HG02840 (cell line): Measurements from ENCODE around the gene KIF13A.
"Not testable (repeated sequence)": the region's sequence is repeated elsewhere in the genome, so short reads cannot be mapped to it uniquely, and the experiment has no call there.

Experiments
- ATAC-seq: cut with Tn5 transposase; IDR thresholded peaks from one replicate; pipeline ENCODE4 v1.9.1; 2021; ENCODE audit warnings: mild to moderate bottlenecking, moderate library complexity, moderate number of reproducible peaks; ENCODE audit not compliant: unreplicated experiment, low FRiP score

The KIF13A gene

DNA sequence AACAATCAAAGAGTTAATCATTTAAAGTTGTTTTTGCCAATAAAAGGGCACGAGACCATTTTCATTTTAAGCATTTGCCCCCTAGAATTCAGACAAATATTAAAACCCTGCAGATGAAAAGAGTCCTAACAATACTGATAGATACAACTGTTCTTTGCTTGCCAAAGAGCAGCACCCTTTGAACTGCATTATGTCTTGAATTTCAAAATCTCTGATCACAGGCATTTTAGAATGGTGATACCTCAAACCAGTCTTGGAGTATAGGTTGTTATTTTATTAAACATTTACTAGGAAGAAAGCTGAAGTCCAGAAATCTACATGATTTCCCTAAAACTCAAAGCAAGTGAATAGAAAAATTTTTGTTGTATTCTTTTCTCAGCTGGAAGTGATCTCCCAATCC, 108.7 kb downstream of the KIF13A start:
- no peak for ATAC-seq

DNA sequence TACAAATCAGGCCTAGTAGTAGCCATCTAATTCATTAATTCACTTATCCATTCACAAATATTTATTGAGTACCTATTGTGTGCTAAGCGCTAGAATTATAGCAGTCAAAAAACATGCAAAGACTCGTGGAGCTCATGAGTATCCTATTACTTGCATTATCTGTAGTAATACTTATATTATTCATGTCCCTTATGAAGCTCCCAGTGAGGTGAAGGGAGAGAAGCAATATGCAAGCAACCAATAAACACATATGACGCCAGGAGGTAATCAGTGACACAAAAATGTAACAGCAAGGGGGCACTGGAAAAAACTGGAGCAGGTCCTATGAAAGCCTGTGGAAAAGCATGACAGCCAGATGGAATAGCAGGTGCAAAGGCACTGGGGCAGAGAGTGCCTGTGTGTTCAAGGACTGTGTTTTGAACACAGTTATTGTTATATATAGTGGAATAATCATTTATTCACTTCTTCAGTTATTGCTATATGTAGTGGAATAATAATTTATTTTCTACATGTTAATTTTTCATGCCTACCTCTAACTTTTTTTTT, 109.5 kb downstream of the KIF13A start:
- ATAC-seq: no peak

DNA sequence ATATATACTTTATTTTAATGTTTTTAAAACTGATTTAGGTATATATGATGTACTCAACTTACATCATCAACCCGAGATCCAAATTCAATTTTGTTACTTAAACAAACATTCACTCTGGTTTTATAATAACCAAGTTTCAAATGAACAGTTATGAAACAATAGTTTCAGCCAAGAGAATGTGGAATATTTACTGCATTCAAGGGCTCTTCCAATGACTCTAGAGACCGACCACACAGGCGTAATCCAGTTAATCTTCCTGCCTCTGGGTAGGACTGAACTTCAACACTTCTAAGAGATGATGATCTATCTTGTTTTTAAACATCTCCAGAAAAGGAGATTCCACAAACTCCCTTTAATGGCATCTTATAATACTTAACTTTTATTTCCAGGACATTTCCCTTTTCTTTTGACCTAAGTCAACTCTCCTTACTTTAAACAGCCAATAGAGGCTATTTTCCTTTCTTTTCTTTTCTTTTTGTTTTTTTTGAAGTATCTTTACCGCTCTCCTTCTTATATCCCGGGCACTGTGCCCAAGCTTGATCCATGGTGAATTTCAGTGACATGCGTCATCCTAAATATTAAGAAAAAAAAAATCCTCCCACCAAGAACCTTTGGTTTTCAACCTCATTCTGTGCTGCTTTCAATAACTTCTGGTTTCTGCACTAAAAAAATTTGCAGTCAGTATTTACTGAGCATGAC, 110.1 kb downstream of the KIF13A start:
- ATAC-seq: no peak

DNA sequence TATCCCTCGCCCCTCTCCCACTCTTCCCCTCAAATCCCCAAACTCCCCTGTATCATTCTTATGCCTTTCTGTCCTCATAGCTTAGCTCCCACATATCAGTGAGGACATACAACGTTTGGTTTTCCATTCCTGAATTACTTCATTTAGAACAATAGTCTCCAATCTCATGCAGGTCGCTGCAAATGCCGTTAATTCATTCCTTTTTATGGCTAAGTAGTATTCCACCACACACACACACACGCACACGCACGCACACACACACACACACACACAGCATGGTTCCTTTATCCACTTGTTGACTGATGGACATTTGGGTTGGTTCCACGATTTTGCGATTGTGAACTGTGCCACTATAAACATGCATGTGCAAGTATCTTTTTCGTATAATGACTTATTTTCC, 112.7 kb downstream of the KIF13A start:
- no peak for ATAC-seq

DNA sequence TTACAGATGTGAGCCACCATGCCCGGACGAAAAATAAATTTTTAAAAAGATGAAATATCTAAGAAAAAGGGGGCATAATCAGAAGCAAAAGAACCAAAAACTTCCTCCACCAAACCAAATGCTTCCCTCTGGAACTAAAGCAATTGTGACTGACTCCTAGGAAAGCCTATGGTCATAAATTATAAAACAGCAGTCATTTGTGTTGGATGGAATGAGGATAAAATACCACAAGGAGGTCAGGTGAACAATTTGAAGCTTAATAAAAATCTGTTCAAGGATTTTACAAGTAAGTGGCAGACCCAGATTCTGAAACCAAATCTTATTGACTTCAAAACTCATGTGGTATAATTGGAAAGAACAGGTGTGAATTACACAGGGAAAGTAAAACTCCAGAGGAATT, 114.5 kb downstream of the KIF13A start:
- ATAC-seq: no peak

DNA sequence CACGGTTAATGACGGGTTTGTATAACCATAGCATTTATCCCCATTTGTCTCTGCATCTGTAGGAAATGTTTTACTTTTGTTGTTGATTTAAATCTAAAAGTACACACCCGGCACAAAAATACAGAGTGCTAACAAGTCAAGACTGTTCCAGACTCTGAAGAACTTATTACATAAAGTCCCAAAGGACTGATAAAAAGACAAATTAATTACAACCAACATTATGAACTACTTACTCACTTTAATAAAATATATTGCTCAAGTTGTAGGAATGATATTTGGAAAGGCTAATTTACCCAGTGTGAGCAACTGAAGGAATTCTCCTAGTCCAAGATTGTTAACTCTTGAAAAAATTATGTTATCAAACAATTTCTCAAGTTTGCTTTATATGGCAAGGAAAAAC, 115.6 kb downstream of the KIF13A start:
- no peak for ATAC-seq

DNA sequence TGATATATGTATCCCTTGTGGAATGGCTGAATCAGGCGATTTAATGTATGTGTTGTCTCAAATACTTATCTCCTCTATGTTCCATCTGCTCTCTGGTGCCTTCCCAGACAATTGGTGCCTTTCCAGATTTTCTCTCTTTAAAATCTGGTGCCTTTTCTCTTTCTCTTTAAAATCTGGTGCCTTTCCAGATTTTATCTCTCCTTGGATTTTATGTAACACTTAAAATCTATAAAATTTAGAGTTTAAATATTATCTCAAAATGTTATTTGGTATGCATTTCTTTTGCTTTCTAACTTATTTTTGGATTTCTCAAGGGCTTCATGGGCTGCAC, 116.3 kb downstream of the KIF13A start:
- no peak for ATAC-seq

DNA sequence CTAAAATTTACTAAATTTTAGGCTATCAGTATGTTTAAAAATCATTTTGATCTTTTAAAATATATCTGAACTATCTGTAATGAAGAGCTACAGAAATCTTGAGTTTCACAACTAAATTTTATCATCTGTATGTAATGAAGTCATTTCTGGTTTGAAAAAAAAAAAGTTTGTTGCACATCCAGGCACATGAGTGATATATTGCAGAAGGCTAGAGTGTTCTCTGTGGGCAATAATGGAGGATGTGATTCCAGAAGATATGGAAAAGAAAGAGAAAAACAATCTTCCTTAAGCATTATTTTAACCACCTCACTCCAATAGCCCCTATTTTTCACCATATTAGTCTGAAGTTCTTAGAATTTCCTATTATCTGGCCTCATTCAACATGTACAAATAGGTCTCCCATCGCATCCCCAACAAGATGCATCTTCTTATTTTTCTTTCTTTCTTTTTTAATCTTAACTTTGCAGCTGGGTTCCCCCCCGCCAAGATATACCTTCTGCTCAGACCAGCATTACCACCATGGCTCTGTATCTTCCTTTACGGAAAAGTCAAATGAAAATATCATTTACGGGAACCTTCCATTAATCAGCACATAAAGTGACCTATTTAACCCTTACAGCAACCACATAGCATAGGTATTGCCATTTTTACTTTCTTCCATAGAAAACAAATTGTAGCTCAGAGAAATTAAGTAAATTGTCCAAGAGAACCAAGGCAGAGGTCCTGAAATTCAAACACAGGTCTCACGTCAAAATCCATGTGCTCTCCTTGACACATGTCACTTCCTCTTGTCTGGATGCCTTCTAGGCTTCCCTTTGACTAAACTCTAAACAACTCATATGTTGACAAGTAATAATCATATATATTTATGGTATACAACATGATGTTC, 116.9 kb downstream of the KIF13A start:
- ATAC-seq: no peak

DNA sequence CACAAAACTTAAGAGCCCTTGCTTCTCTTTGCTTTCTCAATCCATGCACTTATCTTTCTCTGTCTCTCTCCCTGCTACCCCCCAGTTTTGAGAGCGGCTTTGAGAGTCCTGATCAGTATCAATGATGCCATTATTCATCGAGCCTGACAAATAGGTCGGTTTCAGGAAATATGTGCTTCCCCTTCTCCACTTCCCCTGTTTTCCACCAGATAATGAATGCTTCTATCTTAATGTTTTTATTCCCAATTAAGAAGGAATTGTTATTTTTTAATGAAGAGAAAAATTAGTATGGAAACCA, 117.7 kb downstream of the KIF13A start:
- ATAC-seq: no peak

DNA sequence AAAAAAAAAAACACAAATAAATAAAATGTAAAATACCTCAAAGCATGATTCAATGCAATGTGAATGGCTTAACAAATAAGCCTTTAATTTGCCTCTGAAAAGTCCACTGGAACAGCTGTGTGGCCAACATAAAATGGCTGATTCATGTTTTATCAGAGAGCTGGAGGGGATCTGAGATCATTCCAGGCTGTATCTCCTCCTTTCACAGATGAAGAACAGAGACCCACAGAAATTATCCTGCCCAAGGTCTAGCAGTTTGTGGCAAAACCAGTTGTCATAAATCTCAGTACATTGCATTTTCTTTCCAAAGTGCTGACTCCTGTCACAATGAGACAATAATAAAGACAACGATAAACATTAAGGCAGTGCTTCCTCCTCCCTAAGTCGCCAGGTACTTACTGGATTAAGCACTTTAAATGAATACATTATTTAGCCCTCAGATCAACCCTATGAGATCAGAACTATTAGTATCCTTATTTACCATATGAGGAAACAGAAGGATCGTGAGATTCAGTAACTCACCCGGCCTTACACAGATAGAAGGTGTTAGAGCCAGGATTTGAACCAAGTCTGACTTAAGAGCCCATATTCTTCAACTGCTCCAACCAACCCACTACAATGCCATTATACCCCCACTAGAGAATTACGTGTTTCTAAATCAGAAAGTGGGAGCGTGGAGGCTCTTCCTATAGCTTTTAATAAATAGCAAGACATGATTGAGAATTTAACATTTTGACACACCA, 118.3 kb downstream of the KIF13A start:
- no peak for ATAC-seq

DNA sequence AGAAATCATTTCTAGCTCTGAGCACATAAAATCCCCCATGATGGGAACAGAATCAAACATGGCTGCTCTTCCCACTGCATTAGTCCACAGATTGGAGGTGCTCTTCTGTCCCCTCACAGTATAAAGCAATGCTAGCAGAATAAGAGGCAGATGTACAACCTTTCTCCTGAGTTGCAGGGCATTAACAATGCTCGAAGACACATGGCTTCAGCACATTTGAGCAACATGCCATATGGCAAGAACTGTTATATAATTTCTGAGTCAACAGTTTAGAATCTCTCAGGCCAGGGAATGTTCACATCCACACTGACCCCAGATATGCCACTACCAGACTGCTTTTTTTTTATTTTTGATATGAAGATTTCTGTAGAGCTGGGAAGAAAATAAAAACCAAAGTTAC, 119.6 kb downstream of the KIF13A start:
- no peak for ATAC-seq

DNA sequence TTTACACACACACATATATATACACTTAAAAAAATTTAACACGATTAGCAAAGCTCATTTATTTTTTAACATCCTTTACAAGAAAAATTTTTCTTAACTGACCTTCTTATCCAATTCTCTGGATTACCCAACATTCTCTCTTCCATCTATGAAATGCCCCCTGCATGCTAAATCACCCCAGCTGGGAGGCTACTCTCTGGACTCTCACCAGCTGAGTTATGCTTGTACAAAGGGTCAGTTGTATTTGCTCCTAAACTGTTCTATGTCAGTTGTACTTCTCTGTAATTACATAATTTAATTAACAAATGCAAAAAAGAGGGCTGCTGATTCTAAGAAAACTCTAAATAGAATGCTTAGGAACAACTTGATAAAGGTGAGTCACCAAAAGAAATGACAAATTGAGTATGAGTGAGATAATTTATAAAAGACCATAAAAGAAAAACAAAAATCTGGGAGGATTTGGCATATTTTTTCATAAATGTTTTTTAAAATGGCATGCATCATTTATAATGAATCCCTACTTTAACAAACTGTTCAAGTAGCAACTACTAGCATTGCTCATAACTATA, 120.5 kb downstream of the KIF13A start:
- ATAC-seq: no peak

DNA sequence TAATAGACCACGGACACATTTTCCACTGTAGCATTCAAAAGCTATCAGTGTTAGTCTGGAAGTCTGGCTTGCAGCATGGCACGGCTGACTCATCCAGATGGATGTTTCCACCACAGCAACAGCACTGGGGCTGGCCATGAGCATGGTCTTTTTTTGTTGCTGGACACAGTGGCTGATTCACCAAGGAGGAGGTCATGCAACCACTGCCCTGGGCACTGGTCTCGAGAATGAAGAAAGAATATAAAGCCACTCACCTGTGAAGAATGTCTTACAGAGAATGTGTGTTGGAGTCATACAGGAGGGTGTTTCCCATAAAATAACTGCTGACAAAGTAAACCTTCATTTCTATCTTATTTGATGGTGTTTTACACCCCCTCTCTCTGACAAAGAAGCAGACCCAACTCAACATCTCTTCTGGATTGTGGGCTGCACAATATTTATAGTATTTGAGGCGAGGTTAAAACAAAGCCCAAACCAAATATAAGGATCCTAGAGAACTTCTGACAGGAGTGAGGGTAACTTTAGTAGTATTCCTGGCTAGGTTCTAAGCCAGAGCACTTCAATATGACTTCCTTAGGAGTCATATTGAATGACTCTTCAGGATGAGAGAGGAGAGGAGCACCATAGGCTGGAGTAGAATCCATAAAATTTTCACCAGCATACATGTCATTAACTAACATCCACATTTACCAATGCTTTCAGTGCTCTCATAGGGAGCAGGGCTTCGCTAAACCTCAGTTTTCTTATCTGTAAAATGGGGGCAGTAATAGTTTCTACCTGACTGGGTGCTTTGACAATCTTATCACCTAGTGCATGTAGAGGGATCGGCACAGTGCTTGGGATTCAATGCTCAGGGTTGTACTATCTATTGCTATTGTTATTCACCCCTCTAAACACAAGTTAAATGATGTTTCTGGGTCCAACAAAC, 121.4 kb downstream of the KIF13A start:
- no peak for ATAC-seq

DNA sequence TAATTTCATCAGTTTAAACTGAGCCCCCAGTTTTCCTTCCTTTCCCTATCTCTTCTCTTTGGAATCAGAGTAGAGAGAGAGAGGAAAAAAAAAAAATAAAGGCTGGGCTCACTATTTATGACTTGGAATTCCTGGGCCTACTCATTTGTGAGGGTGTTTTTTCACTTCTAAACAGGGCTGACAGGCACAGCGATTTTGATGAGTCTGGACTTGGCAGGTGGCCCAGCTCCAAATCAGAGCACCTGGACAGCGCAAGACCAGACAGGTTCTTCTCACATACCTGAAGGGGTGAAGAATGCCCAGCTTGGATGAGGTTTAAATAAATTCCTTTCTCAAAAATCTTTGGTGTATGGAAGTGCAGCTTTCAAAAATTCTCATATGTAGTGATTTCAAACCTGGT, 122.2 kb downstream of the KIF13A start:
- no peak for ATAC-seq

DNA sequence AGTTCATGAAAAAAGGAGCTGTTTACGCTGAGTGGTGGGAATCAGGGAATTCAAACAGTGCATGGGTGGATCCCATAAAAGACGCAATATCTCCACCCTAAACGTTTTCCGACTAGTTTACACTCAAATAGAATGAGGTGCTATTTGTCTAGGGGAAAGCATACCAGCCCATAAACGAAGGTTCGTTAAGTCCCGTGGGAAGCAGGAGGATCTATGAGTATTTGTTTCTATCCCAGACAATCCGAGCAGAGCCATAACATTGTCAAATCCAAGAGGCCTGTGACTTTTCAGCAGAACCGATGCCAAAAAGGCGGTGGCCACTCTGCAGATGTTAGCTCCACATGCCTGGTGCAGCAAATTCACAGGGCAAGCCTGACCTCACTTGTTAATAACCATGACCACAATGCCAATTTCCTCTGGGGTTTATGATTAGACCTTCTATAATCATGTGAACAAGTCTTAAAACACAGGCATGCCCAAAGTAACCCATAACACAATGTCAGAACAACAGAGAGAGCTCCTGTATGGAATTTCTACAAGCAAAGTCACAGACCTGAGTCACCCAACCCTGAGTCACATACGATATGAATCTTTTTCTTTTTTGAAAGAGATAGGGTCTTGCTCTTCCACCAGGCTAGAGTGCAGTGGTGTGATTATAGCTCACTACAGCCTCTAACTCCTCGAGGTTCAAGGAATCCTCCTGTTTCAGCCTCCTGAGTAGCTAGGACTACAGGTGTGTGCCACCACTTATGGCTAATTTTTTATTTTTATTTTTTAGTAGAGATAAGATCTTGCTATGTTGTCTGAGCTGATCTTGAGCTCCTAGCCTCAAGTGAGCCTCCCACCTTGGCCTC, 123.3 kb downstream of the KIF13A start:
- ATAC-seq: no peak

DNA sequence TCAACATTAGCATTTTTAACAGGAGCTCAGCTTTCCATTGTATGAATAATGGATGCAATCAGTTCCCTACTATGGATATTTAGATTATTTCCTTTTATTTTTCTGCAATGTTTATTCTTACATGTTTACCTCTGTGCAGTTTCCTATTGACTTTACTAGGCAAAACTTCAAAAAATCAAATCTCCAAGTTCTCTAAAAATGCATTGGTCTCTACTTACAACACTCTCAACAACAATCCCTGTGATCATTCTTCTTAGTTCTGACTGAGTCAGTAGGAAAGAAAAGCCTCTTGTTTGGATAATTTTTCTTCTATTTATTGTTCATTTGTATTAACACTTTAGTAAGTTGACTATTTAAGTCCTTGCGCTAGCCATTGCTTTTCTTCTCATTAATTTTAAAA, 126.1 kb downstream of the KIF13A start:
- no peak for ATAC-seq

DNA sequence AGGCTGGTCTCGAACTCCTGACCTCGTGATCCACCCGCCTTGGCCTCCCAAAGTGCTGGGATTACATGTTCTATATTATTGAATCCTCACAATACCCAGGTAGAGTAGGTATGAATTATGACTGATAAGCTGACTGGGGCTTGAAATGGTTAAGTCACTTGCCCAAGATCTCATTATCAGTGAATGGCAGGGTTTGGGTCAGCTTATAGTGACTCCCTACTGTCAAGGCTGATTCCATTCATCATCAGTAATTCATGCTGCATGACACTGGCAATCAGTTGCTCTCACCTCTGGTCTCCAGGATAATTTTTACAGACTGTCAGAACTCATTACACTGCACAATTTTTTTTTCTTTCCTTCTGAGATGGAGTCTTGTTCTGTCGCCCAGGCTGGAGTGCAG, 127.6 kb downstream of the KIF13A start:
- ATAC-seq: no peak

DNA sequence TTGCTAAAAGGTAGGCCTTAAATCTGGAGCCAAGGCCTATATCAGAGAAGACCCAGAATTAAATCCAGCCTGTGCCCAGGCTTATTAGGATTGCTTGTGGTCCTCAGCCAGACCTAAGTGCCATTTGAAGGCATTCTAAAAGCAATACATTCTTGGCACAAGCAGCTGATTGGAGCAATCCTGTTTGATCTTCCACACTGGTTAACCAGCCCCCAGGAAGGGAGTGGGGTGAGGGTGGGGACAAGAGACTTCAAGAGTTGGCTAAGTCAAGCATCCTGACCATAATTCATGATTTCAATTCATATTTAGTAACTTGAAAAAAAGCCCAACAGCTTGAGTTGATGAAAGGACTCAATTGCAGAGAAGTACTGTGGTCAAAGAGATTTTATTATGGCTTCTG, 128.9 kb downstream of the KIF13A start:
- ATAC-seq: no peak

DNA sequence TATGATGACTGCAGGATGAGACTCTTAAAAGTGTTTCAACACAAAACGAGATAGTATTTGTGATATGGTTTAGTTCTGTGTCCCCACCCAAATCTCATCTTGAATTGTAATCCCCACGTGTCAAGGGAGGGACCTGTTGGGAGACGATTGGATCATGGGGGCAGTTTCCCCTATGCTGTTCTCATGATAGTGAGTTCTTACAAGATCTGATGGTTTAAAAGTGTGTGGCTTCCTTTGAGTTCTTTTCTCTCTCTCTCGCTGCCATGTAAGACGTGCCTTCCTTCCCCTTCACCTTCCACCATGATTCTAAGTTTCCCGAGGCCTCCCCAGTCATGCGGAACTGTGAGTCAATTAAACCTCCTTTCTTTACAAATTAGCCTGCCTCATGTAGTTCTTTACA, 130.2 kb downstream of the KIF13A start:
- ATAC-seq: not testable (repeated sequence)
